ENCODE measurements around the gene FGF2.

The FGF2 gene

DNA sequence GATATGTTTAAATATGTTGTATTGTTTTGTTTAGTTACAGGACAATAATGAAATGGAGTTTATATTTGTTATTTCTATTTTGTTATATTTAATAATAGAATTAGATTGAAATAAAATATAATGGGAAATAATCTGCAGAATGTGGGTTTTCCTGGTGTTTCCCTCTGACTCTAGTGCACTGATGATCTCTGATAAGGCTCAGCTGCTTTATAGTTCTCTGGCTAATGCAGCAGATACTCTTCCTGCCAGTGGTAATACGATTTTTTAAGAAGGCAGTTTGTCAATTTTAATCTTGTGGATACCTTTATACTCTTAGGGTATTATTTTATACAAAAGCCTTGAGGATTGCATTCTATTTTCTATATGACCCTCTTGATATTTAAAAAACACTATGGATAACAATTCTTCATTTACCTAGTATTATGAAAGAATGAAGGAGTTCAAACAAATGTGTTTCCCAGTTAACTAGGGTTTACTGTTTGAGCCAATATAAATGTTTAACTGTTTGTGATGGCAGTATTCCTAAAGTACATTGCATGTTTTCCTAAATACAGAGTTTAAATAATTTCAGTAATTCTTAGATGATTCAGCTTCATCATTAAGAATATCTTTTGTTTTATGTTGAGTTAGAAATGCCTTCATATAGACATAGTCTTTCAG lies 68.8 kb downstream of the FGF2 start:
- DNase-seq (ENCODE audit: low read depth), result no peak

DNA sequence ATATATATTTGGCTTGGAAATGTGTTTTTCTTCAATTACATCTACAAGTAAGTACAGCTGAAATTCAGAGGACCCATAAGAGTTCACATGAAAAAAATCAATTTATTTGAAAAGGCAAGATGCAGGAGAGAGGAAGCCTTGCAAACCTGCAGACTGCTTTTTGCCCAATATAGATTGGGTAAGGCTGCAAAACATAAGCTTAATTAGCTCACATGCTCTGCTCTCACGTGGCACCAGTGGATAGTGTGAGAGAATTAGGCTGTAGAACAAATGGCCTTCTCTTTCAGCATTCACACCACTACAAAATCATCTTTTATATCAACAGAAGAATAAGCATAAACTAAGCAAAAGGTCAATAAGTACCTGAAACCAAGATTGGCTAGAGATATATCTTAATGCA lies 69.6 kb downstream of the FGF2 start:
- no peak for DNase-seq (ENCODE audit: low read depth)

DNA sequence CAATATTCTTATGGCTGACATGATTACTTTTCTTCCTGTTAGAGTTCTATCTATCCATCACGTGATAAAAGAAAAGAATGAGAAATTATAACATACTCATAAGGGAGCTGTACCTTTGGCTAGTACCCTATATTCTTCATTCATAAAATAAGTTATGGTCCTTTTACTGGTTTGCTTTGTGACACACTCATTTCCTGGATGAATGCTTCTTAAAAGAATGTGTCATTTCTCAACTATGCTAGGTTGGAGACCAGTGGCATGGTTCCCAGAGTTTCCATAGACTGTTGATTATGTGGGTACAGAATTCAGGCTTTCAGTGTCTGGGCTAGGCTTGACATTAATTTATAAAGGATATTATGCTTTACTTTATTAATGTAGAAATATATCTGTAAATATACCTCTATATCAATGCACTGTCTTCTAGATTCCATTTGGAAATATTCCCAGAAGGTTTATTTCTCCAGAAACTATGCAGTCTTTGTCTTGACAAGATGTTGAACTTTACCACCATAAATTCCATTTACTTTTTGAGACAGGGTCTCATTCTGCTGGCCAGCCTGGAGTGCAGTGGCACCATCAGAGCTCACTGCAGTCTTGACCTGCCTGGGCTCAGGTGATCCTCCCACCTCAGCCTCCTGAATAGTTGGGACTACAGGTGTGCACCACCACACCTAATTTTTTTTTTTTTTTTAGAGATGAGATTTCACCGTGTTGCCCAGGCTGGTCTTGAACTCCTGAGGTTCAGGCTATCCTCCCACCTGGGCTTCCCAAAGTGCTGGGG lies 71.9 kb downstream of the FGF2 start:
- peak; percentile 87 for DNase-seq (ENCODE audit: low read depth)

DNA sequence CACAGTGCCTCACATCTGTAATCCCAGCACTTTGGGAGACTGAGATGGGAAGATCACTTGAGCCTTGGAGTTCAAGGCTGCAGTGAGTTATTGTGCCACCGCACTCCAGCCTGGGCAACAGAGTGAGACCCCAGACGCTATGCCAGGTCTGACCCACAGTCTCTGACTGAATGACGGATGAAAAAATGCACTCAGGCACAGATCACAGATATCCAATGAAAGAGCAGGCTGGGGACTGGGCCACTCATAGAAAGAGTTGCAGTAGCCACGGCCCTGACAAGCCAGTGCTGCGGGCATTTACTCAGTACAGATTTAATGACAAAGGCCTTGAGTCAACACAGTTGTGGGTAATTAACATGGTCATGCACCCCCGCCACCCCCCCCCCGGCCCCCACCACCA lies 73.1 kb downstream of the FGF2 start:
- no peak for DNase-seq (ENCODE audit: low read depth)

DNA sequence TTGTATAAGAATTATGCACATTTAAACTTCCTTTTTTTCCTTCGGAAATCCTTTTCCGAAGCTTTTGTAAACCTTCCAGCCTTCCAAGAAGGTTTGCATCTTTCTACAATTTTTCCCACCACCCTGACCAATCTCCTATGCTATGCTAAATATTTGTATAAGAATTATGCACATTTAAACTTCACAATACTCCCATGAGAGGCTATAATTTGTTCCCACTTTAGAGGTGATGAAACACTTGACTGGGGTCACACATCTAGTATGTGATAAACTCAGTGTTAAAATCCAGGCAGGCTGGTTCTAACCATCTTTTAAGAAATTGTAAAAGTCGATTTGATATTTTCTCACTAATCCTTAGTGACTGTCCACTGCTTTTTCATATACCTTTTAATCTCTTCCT lies 73.7 kb downstream of the FGF2 start:
- DNase-seq (ENCODE audit: low read depth), result no peak

DNA sequence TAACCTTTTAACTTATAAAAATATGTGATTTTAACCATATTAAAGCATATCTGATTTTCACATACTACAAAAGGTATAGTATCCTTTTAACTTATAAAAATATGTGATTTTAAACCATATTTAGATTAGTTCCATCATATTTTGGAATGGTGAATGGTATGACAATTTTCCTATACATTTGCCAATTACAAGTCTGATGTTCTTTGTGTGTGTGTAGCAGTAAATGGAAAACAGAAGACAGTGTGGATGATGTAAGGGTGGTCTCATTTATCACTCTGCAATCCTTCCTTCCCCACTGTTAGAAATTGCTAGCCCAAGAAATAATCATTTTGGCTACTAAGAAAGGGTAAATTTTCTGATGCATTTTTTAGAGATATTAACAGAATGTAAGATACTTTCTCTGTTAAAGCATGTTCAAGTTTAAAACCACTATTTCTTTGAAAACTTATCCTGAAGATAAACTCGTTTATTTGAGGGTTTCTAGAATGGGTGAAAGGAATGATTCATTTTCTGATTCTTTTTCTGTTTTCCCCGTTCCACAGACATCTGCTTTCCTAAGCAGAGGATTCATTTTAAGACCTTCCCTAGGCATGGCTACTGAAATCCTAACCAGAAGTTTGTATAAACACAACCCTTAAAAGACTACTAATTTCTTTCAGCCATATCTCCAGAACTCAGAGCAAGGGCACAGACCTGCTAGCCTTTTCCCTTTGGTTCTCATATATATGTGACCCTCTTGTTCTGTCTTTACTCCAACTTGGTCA lies 74.8 kb downstream of the FGF2 start:
- DNase-seq (ENCODE audit: low read depth), result no peak

DNA sequence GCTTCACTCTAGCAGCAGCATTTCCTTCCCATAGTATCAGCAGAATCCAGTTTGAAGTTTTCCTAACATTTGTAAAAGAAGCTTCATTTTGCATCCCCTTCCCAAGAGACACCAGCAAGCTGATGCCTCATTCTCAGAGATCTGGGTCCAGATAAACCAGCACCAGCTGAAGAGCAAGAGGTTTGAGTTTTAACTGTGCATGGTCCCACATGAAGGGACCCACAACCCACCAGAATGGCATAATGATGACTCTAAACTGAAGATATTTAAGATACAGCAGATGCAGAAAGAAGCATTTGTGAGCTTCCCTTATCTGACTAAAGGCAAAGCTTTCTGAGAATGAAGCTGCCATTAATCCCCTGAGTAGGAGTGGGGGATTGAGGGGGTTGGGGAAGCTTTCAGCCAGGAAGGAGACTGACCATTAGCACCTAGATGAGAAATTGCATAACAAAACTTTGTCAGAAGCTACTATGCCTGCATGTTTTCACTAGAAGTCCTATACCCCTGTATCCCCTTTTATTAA lies 77.2 kb downstream of the FGF2 start:
- no peak for DNase-seq (ENCODE audit: low read depth)

DNA sequence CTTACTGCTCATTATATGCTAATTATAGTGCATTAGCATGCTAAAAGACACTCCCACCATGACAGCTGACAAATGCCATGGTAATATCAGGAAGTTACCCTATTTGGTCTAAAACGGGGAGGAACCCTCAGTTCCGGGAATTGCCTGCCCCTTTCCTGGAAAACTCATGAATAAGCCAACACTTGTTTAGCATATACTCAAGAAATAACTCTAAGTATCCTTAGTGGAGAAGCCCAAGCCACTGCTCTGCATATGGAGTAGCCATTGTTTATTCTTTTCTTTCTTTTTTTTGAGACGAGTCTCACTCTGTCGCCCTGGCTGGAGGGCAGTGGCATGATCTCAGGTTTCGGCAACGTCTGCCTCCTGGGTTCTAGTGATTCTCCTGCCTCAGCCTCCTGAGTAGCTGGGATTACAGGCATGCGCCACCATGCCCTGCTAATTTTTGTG lies 80.3 kb downstream of the FGF2 start:
- no peak for DNase-seq (ENCODE audit: low read depth)

DNA sequence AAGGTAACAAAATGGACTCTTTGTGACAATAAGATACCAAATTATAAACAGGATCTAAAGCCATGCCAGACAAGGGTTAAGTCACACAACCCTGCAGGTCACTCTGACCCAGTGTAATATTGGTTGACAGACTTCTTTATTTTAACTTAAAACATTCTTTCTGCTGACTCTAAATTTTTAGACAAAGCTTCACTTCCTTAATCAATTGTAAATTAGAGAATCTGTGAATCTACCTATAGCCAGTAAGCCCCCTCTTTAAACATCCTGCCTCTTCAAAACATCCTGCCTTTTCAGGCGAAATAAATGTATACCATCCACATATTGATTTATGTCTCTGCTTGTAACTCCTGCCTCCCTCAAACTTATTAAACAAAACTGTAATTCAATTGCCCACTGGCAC lies 81.6 kb downstream of the FGF2 start:
- no peak for DNase-seq (ENCODE audit: low read depth)

DNA sequence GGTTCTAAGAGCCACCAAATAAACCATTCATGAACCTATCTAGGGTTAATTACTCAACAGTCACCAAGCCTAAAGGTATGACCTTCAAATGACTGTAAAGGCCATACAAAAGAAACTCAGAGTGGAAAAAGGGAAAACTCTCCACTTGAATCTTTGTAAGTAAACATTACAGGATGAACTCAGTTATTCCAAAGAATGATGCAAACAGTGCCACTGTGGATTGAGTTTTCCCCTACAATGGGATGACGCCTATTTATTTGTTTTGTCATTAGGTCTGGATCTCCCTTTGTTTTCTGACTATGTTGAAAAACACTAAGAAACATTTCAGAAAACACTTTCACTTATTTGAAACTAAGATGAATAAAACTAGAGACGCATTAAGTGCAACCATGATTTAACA lies 83.1 kb downstream of the FGF2 start:
- no peak for DNase-seq (ENCODE audit: low read depth)

DNA sequence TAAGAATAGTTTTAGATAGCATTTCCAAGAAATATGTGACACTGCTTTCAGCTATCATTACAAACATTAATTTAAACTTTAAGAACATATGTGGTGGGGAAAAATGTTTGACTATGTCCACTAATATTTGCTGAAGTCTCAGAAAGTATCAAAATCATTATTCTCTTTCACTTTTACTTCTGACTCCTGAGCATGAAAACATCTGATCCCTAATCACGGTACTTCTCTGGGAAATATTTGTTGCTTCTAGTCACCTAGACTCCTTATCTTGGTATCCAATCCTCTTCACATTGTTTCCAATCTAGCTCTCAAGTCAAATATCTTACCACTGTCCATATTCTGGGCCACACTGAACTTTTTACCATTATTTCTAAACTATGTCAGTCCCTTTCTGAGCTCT lies 85.0 kb downstream of the FGF2 start:
- peak; percentile 39 for DNase-seq (ENCODE audit: low read depth)

DNA sequence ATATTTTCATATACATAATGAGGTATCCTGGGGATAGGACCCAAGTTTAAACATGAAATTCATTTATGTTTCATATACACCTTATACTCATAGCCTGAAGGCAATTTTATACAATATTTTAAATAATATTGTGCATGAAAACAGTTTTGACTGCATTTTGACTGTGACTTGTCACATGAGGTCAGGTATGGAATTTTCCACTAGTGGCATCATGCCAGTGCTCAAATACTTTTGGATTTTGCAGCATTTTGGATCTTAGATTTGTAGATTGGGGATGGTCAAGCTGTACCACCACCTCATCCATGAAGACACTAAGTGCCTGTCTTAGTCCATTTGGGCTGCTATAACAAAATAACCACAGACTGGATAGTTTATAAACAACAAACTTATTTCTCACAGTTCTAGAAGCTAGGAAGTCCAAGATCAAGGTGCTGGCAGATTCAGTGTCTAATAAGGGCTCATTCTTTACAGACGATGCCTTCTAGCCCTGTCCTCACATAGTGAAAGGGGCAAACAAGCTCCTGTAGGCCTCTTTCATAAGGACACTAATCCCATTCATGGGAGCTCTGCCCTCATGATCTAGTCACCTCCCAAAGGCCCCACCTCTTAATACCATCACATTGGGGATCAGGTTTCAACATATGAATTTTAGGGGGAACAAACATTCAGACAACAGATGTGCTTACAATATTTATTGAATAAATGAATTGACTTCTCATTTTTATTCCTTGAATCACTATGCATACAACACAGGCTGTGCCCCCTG lies 86.4 kb downstream of the FGF2 start:
- DNase-seq (ENCODE audit: low read depth), result no peak

DNA sequence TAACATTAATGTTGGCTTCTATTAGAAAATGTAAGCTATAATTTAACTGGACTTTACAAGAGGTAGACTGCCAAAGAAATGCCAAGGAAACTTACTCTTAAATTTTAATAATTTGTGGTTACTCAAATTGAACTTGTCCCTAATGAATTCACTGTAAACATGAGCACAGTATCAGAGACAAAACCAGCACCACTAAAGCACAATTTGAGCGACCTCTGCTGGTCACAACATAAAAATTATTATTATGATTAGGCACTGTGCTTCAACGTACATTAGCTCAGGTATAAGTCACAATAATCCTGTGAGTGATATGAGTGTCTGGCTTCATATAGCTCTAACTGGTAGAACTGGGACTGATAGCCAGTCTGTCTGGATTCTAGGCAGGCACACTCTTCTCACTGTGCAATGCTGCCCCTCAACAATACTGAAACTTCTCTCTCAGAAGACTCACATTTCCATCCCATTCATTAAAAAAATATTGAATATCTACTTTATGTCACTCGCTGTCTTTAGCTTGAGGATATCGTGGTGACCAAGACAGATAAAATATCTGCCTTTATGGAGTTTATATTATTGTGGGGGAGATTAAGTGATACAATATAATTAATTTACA lies 87.8 kb downstream of the FGF2 start:
- peak; percentile 46 for DNase-seq (ENCODE audit: low read depth)

DNA sequence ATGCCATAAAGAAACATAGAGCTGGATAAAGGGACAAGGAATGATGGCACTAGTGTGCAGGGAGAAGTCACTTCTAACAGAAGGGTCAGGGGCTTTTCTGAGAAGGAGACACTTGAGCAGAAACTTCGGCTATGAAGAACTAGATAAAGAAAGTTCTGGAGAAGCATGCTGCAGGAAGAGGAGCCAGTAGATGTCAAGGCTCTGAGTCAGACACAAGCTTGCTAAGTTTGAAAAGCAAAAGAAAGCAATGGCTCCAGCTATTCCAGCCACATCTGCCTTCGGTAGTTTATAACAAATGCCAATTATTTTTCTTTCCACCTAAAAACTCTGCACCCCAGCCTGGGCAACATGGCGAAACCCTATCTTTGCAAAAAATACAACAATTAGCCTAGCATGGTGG lies 88.3 kb downstream of the FGF2 start:
- DNase-seq (ENCODE audit: low read depth), result peak; percentile 78

DNA sequence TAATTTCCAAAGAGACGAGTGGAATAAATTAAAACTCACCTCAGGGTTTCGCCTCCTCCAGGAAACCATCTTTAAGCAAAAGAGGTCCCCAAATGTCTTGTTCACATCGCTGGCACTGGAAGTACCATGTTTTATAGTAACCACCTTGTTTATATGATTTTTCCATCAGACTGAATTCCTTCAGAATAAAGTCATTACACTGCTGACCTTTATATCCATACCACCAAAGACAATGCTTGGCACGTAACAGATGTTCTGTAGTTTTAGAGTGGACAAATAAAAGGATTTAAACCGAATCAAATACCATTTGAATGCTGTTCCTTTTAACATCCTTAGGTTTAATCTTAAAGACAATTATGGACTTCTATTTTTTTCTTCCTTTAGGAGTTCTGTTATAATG lies 91.1 kb downstream of the FGF2 start:
- DNase-seq (ENCODE audit: low read depth), result peak; percentile 45

DNA sequence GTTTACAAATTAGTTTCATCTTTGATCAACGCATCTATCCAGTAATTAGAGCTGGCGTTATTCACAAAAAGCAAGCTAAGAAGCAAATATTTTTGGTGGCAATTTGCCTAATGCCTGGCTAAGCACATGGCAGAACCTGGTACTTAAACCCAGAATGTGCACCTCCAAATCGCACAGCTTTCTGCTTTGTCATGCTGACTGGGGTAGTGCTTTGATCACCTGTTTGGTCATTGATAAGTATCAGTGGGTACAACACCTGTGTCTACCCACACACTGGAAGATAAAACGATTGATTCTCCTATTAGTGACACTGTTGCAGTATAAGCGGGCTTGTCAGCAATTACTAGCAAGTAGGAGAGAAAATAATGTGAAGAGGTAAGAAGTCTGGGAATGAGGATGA lies 93.8 kb downstream of the FGF2 start:
- no peak for DNase-seq (ENCODE audit: low read depth)

DNA sequence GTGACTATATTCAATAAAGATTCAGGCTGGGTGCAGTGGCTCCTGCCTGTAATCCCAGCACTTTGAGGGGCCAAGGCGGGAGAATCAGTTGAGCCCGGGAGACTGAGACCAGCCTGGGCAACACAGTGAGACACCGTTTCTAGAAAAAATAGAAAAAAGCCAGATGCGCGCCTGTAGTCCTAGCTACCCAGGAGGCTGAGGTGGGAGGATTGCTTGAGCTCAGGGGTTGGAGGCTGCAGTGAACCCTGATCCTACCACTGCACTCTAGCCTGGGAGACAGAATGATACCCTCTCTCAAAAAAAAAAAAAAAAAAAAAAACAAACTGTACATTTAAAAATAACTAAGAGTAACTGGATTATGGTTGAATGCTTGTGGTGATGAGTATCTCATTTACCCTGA lies 94.7 kb downstream of the FGF2 start:
- DNase-seq (ENCODE audit: low read depth), result no peak

DNA sequence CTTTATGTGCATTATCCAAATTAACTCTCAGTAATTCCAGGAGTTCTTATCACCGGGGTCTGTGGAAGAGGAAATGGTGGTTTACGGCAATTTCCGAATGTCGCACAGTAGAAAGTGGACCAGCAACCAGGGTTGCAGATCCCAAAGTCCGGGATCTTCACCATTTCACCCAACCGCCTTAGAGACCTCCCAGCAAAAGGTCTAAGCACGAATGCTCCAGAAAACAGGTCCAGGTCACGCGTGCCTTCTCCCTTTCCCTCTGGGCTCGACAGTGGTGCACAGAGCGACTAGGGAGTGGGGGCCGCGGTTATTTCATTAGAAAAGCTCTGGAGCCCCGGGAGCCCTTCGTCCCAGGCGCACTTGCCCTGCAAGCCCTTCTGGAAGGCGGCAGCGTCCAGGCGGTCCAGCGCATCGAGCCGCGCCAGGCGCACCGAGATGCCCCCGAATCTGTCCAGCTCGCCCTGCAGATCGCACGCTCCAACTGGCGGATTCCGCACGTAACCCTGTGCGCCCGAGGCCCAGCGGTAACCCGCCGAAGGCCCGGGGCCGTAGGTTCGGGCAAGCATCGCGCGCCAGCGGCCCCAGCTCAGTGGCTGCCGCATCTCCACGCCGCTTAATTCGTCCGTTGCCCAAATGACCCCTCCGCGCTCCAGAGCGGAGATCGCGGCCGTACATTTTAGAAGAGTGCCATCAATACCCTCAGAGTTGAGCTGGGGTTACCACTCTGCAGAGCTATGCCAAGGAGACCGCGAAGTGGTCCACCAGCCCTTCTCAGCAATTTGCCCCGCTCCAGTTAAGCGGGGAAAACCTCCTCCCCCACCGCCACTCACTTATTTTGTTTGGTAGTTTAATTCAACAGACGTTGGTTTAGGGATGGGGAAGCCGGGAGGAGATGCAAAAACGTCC lies 95.6 kb downstream of the FGF2 start, which contains the start of gene NUDT6:
NUDT6 (minus strand) TSS at position 627 of the 906 bp plus-strand sequence; CDS start at position 602, 25 bp downstream.
- DNase-seq (ENCODE audit: low read depth), result peak; percentile 69

DNA sequence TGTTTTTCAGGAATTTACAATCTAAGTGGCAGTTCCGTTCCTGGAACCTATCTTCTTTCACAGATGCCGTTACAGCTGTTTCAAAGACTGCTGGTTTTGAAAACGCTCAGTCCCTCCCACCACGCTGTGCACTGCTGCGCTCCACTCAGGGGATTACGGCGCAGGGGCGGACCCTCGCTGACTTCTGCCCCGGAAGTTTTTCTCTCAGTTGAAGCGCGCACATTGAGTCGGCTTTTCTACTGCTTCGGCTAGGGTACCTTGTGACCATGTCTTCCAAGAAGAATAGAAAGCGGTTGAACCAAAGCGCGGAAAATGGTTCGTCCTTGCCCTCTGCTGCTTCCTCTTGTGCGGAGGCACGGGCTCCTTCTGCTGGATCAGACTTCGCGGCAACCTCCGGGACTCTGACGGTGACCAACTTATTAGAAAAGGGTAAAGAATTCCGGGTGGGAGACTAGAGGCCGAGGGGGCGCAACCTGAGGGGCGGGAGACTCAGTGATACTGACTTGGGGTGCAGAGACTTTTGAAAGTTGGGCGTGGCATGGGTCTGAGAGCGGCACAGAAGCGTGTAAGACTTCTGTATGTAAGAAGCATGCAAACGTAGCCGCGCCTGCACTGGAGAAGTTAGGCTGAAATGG lies 96.4 kb downstream of the FGF2 start:
- peak; percentile 90 for DNase-seq (ENCODE audit: low read depth)

DNA sequence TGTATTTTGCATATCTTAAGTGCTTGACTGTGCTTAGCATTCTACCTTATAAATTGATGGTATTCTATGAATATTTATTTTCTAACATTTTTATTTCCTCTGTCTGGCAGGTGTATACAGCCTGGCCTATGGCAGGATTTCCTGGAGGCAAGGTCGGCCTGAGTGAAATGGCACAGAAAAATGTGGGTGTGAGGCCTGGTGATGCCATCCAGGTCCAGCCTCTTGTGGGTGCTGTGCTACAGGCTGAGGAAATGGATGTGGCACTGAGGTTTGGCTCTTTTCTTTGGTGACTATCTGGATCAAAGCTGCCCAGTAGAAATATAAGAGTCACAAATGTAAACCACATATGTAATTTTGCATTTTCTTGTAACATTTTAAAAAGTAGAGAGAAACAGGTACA lies 102.3 kb downstream of the FGF2 start:
- DNase-seq (ENCODE audit: low read depth), result no peak
